Measurements from ENCODE around the gene STMN1. TPM values are rescaled to one million over a fixed set of nuclear protein-coding genes. Genes with fewer than 3 reads are reported as not detected.

The STMN1 gene
- total RNA-seq, 1 donor from 2014 or later: 25.6 TPM

DNA sequence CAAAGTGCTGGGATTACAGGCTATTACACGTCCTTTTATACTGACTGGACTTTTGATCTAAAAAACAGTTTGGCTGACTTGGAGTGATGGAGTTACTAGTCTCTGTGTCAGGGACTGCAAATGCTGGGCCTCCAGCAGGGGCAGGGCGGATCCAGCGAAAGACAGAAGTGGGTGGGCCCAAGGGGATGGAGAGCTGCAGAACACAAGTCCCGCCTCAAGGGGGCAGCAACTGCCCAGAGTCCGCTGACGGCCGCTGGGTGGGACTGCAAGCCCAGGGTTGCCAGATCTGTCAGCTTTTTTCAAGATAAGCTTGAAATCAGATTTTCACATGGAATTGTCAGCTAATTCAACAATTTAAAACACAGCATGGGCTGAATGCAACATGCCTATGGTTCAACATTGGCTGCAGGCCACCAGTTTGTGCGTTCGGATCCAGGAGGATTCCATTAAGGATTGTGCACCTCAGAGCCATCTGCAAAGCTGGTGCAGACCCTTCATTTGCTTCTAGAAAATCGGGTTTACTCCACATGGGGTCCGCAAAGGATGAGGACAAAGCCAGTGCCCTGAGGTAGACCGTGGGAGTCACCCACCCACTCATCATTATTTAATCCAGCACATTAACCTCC lies 10.7 kb downstream of the STMN1 start:
- peak; percentile 100 for ATAC-seq (ENCODE audit: low read depth)
- TF ChIP-seq CTCF (IDR thresholded peaks at IDR 0.05): peak; percentile 74
- Mint-ChIP-seq H3K27me3 (no peaks in the 10 kb centered on the region), H3K4me3 (peak overlapping the region; percentile 3), H3K36me3 (ENCODE audit: low read depth) (peaks cover 10% of the 10 kb centered on the region), H3K4me1 (peaks cover 7% of the 10 kb centered on the region), H3K9me3 (no peaks in the 10 kb centered on the region), H3K27ac (peak overlapping the region; percentile 22)
- CTCF ChIA-PET: interaction anchor here (0.7 to 4.3 kb wide), 24 partner anchors 9 to 427 kb away, joined by 3 to 94 read pairs (median 4); partner anchors contain the start of genes MTFR1L, PAFAH2 and PAQR7
- intact Hi-C loops (cut with micrococcal nuclease): loop anchor here (1.0 kb wide), 6 partner anchors 10 to 250 kb away; partner anchors contain the start of genes AUNIP and PAFAH2
- peak; percentile 80 for DNase-seq
- POLR2A ChIA-PET: interaction anchor here (0.6 to 2.7 kb wide), 6 partner anchors 10 to 244 kb away, joined by 3 to 22 read pairs (median 4); partner anchors contain the start of genes MTFR1L and PAFAH2

DNA sequence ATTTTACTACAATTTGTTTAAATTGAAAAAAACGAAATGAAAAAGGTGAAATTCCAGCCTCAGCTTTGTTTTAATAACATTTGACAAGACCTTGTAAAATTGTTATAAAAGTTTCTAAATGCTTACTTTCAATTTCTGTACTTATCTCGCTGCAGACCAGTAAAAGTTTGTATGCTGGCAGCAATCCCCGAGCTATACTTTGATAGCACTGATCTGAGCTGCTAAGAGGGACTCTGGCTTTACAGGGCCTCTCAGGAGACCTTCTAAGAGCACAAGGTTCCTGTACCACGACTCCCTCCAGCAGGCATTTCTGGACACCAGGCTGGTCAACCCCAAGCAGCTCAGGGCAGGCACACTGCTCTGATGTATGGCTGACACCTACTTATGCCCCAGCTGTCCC lies 13.1 kb downstream of the STMN1 start:
- ATAC-seq (ENCODE audit: low read depth): no peak
- no peaks in the 10 kb centered on the region for H3K9me3 Mint-ChIP-seq
- DNase-seq: no peak
- CTCF ChIA-PET: interaction anchor here (0.6 to 1.2 kb wide), 2 partner anchors 57 to 105 kb away, joined by 3 read pairs; partner anchors contain the start of gene PAFAH2
- H3K27ac Mint-ChIP-seq: no peak overlapping the region
- intact Hi-C loops (cut with micrococcal nuclease): no loop called here
- peaks cover 7% of the 10 kb centered on the region for H3K4me1 Mint-ChIP-seq
- no peak for TF ChIP-seq CTCF (IDR thresholded peaks at IDR 0.05)
- POLR2A ChIA-PET: interaction anchor here (0.8 kb wide), 1 partner anchor 73 kb away, joined by 3 read pairs; the partner anchor contains the start of gene MTFR1L
- no peaks in the 10 kb centered on the region for H3K27me3 Mint-ChIP-seq
- H3K4me3 Mint-ChIP-seq: no peak overlapping the region
- no peaks in the 10 kb centered on the region for H3K36me3 Mint-ChIP-seq (ENCODE audit: low read depth)

GRCh38 chr1:25891606-25892005 lies 14.6 kb downstream of the STMN1 start:
- H3K4me1 Mint-ChIP-seq: peaks cover 7% of the 10 kb centered on the region
- intact Hi-C loops (cut with micrococcal nuclease): no loop called here
- TF ChIP-seq CTCF (IDR thresholded peaks at IDR 0.05): no peak
- CTCF ChIA-PET: no interaction called here
- H3K27me3 Mint-ChIP-seq: no peaks in the 10 kb centered on the region
- H3K4me3 Mint-ChIP-seq: no peak overlapping the region
- no peak for DNase-seq
- H3K36me3 Mint-ChIP-seq (ENCODE audit: low read depth): no peaks in the 10 kb centered on the region
- no peak for ATAC-seq (ENCODE audit: low read depth)
- POLR2A ChIA-PET: no interaction called here
- H3K9me3 Mint-ChIP-seq: no peaks in the 10 kb centered on the region
- no peak overlapping the region for H3K27ac Mint-ChIP-seq

DNA sequence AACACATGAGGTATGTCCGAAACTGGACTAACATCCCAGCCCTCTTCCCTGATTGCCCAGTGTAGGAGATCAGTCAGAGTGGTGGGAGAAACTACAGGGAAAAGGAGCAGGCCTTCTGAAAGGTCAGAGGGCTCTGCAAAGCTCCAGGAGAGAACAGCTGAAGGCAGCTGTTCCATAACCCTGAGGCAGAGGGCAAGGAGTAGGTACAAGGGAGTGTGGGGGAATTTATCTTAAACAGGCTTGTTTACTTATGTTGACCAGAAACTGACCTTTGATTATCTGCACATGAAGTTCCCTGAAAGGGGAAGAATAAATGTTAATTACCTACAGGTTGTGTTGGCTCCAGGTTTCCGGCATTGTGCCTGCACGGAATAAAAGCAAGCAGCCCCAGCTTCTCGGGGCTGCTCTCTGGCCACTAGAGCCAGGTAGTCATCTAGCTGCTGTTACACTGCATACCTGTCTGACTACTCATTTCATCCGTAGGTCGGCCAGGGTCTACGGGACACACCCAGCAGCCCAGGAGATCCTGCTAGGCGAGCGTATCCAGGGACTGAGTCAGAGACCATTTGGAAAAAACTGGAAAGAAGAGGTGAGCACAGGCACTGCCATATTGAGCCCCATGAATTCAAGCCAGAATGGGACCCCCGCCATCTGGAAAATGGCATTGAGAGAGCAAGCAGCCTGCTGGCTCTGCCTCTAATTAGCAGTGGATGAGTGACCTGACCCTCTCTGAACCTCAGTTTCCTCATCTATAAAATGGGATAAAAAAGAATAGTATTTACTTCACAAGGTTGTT lies 15.8 kb downstream of the STMN1 start:
- DNase-seq (no peak), ATAC-seq (ENCODE audit: low read depth) (no peak)
- no peaks in the 10 kb centered on the region for H3K27me3 Mint-ChIP-seq
- TF ChIP-seq CTCF (IDR thresholded peaks at IDR 0.05): no peak
- no peak overlapping the region for H3K4me3 Mint-ChIP-seq
- H3K27ac Mint-ChIP-seq: no peak overlapping the region
- POLR2A ChIA-PET: no interaction called here
- intact Hi-C loops (cut with micrococcal nuclease): no loop called here
- no peaks in the 10 kb centered on the region for H3K9me3 Mint-ChIP-seq
- CTCF ChIA-PET: no interaction called here
- H3K4me1 Mint-ChIP-seq: peaks cover 3% of the 10 kb centered on the region
- no peaks in the 10 kb centered on the region for H3K36me3 Mint-ChIP-seq (ENCODE audit: low read depth)

GRCh38 chr1:25889470-25889869 lies 16.7 kb downstream of the STMN1 start:
- ChIA-PET CTCF (no interaction called here), POLR2A (no interaction called here)
- no peaks in the 10 kb centered on the region for H3K9me3 Mint-ChIP-seq
- H3K27ac Mint-ChIP-seq: no peak overlapping the region
- intact Hi-C loops (cut with micrococcal nuclease): no loop called here
- H3K27me3 Mint-ChIP-seq: no peaks in the 10 kb centered on the region
- ATAC-seq (ENCODE audit: low read depth) (no peak), DNase-seq (no peak)
- H3K4me3 Mint-ChIP-seq: no peak overlapping the region
- H3K36me3 Mint-ChIP-seq (ENCODE audit: low read depth): no peaks in the 10 kb centered on the region
- H3K4me1 Mint-ChIP-seq: no peaks in the 10 kb centered on the region
- TF ChIP-seq CTCF (IDR thresholded peaks at IDR 0.05): no peak

Measured in activated B cell treated with CpG ODN at 0.5 μM for 24 hours (primary cell).